Skeletal muscle satellite cell (primary cell): ENCODE measurements around the gene ME2.
"Not testable (repeated sequence)": the region's sequence is repeated elsewhere in the genome, so short reads cannot be mapped to it uniquely, and the experiment has no call there.

Source experiments
- H3K27me3 ChIP-seq: 2 replicates; pipeline ENCODE4 v1.7.0; 2013; ENCODE audit warnings: low read length; ENCODE audit not compliant: control insufficient read depth, insufficient read depth
- H3K36me3 ChIP-seq: 2 replicates; pipeline ENCODE4 v1.7.0; 2013; ENCODE audit warnings: mild to moderate bottlenecking, control low read depth, low read length; ENCODE audit not compliant: insufficient read depth
- H3K4me1 ChIP-seq: 2 replicates; pipeline ENCODE4 v1.7.0; 2013; ENCODE audit warnings: low read length; ENCODE audit not compliant: control insufficient read depth, insufficient read depth
- H3K4me2 ChIP-seq: 2 replicates; pipeline ENCODE4 v1.7.0; 2013; ENCODE audit warnings: mild to moderate bottlenecking, low read length
- H3K4me3 ChIP-seq: 2 replicates; pipeline ENCODE4 v1.7.0; 2013; ENCODE audit warnings: low read length
- H3K9ac ChIP-seq: 2 replicates; pipeline ENCODE4 v1.7.0; 2013; ENCODE audit warnings: mild to moderate bottlenecking, low read depth, low read length, moderate library complexity
- H3K9me3 ChIP-seq: replicated peaks from 2 replicates; pipeline ENCODE4 v1.7.0; 2013; ENCODE audit warnings: mild to moderate bottlenecking, control low read depth, low read length

ME2 gene

GRCh38 chr18:50863840-50864375 is 15.0 kb upstream of the ME2 start:
- Histone ChIP-seq H3K9me3 (no peaks in the 10 kb centered on the region), H3K4me2 (no peak overlapping the region), H3K36me3 (no peaks in the 10 kb centered on the region), H3K9ac (no peak overlapping the region), H3K27me3 (peaks cover 36% of the 10 kb centered on the region), H3K4me3 (no peak overlapping the region), H3K4me1 (peaks cover 7% of the 10 kb centered on the region)

DNA sequence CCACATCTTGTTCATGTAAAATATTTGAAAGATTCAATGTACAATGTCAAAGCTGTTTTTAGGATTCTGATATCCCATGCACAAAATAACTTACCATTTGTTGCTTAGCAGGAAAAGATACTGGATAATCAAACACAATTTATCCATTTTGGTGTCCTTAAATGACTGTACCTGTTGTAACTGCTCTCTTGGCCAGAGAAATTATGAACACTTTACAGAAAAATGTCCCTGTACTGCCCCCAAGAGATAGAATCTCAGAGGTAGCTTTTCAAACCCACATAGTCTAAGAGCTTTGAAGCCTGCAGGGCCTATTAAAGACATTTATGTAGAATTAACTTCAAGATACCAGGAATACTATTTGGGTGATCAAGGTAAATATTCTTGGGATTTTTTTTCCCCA is 12.2 kb upstream of the ME2 start:
- Histone ChIP-seq H3K4me3 (no peak overlapping the region), H3K9ac (no peak overlapping the region), H3K9me3 (no peaks in the 10 kb centered on the region), H3K36me3 (no peaks in the 10 kb centered on the region), H3K4me1 (peaks cover 16% of the 10 kb centered on the region), H3K4me2 (no peak overlapping the region), H3K27me3 (peaks cover 19% of the 10 kb centered on the region)

DNA sequence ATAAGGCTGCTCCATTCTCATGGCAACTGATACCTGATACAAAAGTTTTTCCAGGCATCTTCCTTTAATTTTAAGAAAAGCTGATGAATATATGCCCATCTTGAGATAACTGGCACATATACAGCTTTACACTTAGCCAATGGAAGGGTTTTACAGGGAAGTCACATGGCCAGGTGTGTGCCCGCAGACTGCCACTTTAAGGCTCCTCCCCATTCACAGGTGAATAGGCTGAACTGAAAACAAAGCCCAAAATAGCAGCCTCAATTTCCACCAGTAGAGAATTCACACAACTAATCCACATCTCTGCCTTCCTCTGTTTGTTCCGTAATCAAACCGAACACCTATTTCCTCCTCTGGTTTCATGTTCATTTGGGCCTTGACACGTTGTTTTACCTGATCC is 9.8 kb upstream of the ME2 start:
- Histone ChIP-seq H3K4me2 (no peak overlapping the region), H3K9ac (no peak overlapping the region), H3K4me3 (no peak overlapping the region), H3K4me1 (peaks cover 16% of the 10 kb centered on the region), H3K9me3 (no peaks in the 10 kb centered on the region), H3K27me3 (peaks cover 10% of the 10 kb centered on the region), H3K36me3 (no peaks in the 10 kb centered on the region)

- no peaks in the 10 kb centered on the region for H3K9me3 ChIP-seq
- peaks cover 16% of the 10 kb centered on the region for H3K4me1 ChIP-seq
- H3K36me3 ChIP-seq: no peaks in the 10 kb centered on the region
Observed at GRCh38 chr18:50870138-50870845, 8.6 kb upstream of the ME2 start.

GRCh38 chr18:50871846-50872245 is 7.1 kb upstream of the ME2 start:
- Histone ChIP-seq H3K27me3 (peaks cover 2% of the 10 kb centered on the region), H3K9ac (no peak overlapping the region), H3K4me2 (no peak overlapping the region), H3K4me3 (no peak overlapping the region), H3K36me3 (no peaks in the 10 kb centered on the region), H3K9me3 (no peaks in the 10 kb centered on the region), H3K4me1 (peaks cover 16% of the 10 kb centered on the region)

More at GRCh38 chr18:50870138-50870845, 8.6 kb upstream of the ME2 start:
- Histone ChIP-seq H3K4me3 (no peak overlapping the region), H3K27me3 (peaks cover 9% of the 10 kb centered on the region), H3K9ac (no peak overlapping the region), H3K4me2 (no peak overlapping the region)

- Histone ChIP-seq H3K27me3 (peaks cover 2% of the 10 kb centered on the region), H3K4me2 (no peak overlapping the region), H3K4me1 (peaks cover 9% of the 10 kb centered on the region), H3K36me3 (no peaks in the 10 kb centered on the region), H3K4me3 (no peak overlapping the region), H3K9me3 (no peaks in the 10 kb centered on the region), H3K9ac (no peak overlapping the region)
Observed at GRCh38 chr18:50875966-50876536, 2.9 kb upstream of the ME2 start.

DNA sequence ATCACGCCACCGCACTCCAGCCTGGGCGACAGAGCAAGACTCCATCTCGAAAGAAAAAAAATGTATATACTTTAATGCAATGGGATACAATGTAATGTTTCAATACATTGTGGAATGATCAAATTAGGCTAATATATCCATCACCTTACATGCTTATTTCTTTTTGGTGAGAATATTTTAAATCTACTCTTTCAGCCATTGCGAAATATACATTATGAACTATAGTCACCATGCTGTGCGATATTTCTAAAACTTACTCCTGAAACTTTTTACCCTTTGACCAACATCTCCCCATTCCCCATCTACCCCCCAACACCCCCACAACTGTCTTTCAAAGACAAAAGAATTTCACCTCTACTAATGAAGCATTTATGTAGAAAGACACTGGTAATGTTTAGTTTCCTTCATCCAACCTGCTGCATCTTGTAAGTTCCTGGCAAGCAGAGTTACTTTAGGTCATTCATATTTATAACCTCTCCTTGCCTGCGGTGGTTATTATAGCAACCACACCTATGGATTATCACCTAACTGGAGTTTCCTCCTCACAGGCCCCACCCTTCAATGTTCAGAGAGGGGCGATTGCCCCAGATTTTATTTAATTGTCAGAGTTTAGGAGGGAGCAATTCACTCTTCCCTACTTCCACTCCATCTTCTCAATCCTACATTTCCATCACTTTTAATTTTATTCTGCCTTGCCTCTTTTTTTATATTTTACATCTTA is 1.2 kb upstream of the ME2 start:
- Histone ChIP-seq H3K9me3 (no peaks in the 10 kb centered on the region), H3K4me1 (peaks cover 9% of the 10 kb centered on the region), H3K36me3 (no peaks in the 10 kb centered on the region), H3K9ac (peak overlapping the region; percentile 88), H3K4me2 (peak overlapping the region; percentile 82), H3K27me3 (peaks cover 2% of the 10 kb centered on the region), H3K4me3 (peak overlapping the region; percentile 97)

DNA sequence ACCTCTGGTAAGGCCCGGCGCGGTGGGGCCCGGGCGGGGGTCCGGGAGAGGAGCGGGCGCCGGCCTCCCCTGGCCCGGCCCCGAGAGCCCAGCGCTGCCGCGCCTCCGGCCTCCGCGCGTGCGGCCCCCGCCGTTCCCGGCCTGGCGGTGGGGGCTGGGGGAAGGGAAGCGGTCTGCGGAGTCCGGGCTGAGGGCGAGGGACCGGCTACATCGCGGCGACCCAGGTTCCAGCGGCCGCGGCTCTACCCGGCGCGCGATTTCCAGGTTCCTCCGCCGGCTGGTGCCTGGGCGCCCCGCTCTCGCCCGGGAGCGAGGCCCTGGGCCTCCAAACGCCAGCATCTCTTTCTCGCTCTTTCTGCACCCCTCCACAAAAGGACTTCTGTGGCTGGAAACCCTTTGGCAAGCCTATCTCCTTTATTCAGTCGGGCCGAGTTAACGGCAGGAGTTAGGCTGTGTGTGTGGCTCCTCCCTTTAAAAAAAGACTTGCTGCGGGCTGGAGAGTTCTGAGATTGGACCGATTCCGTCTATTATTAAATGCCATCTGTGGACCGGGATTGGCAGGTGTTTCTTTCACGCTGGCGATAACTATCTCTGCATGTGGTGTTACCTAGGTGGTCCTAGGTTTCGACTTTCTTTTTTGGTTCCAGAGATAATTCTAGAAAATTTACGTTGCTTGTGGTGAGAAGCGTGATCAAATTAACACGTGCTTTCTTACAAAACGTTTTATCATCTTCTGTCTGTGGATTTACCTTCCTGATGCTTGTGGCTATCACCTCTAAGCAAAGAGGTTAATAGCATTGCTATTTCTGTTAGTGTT is 592 bp downstream of the ME2 start:
- peak overlapping the region; percentile 82 for H3K4me2 ChIP-seq
- peak overlapping the region; percentile 97 for H3K4me3 ChIP-seq
- H3K9ac ChIP-seq: peak overlapping the region; percentile 88
- peaks cover 9% of the 10 kb centered on the region for H3K4me1 ChIP-seq
- no peaks in the 10 kb centered on the region for H3K9me3 ChIP-seq
- H3K27me3 ChIP-seq: no peaks in the 10 kb centered on the region
- H3K36me3 ChIP-seq: no peaks in the 10 kb centered on the region

- H3K27me3 ChIP-seq: no peaks in the 10 kb centered on the region
- peaks cover 9% of the 10 kb centered on the region for H3K4me1 ChIP-seq
- no peaks in the 10 kb centered on the region for H3K9me3 ChIP-seq
- H3K9ac ChIP-seq: peak overlapping the region; percentile 88
- peak overlapping the region; percentile 97 for H3K4me3 ChIP-seq
- H3K36me3 ChIP-seq: no peaks in the 10 kb centered on the region
- H3K4me2 ChIP-seq: peak overlapping the region; percentile 82
Observed at GRCh38 chr18:50880119-50880465, 1.2 kb downstream of the ME2 start.

- H3K4me3 ChIP-seq, H3K27me3 ChIP-seq, H3K4me1 ChIP-seq, H3K9ac ChIP-seq, H3K4me2 ChIP-seq, H3K9me3 ChIP-seq, H3K36me3 ChIP-seq: not testable (repeated sequence)
Observed at GRCh38 chr18:50880944-50881343, 2.0 kb downstream of the ME2 start.

- H3K4me2 ChIP-seq: no peak overlapping the region
- no peaks in the 10 kb centered on the region for H3K9me3 ChIP-seq
- H3K27me3 ChIP-seq: no peaks in the 10 kb centered on the region
Observed at GRCh38 chr18:50886929-50887328, 8.0 kb downstream of the ME2 start.

More at GRCh38 chr18:50886929-50887328, 8.0 kb downstream of the ME2 start:
- Histone ChIP-seq H3K9ac (no peak overlapping the region), H3K4me1 (no peaks in the 10 kb centered on the region), H3K4me3 (no peak overlapping the region), H3K36me3 (no peaks in the 10 kb centered on the region)
